Neuronal stem cell (in vitro differentiated cells): ENCODE results near the gene MAML1.

Experiments used
- DNase-seq: peaks from one replicate; pipeline ENCODE4 v3.0.0-alpha.2; 2013; ENCODE audit warnings: low spot score
- H2AFZ ChIP-seq: one replicate; pipeline ENCODE4 v1.6.1; 2013; ENCODE audit warnings: mild to moderate bottlenecking, low read length, inconsistent platforms
- H2AK5ac ChIP-seq: 2 replicates; pipeline ENCODE4 v1.6.1; 2013; ENCODE audit warnings: low read depth, mild to moderate bottlenecking, inconsistent platforms, low read length, moderate library complexity, mixed read lengths
- H2BK120ac ChIP-seq: 2 replicates; pipeline ENCODE4 v1.6.1; 2013; ENCODE audit warnings: low read depth, mild to moderate bottlenecking, inconsistent platforms, low read length, moderate library complexity, mixed read lengths
- H2BK12ac ChIP-seq: one replicate; pipeline ENCODE4 v1.6.1; 2013; ENCODE audit warnings: low read length, inconsistent platforms
- H2BK15ac ChIP-seq: 2 replicates; pipeline ENCODE4 v1.6.1; 2013; ENCODE audit warnings: mild to moderate bottlenecking, low read length, inconsistent platforms, mixed read lengths
- H2BK5ac ChIP-seq: one replicate; pipeline ENCODE4 v1.6.1; 2013; ENCODE audit warnings: inconsistent platforms, mild to moderate bottlenecking, low read length, moderate library complexity
- H3K14ac ChIP-seq: one replicate; pipeline ENCODE4 v1.6.1; 2013; ENCODE audit warnings: low read length, inconsistent platforms
- H3K18ac ChIP-seq: 2 replicates; pipeline ENCODE4 v1.6.1; 2013; ENCODE audit warnings: low read length, inconsistent platforms
- H3K23ac ChIP-seq: 2 replicates; pipeline ENCODE4 v1.6.1; 2013; ENCODE audit warnings: low read depth, mild to moderate bottlenecking, mixed read lengths, low read length, inconsistent platforms; ENCODE audit not compliant: poor library complexity
- H3K27ac ChIP-seq: replicated peaks from 3 replicates; pipeline ENCODE4 v1.5.1; 2013; ENCODE audit warnings: low read length, inconsistent platforms
- H3K27me3 ChIP-seq, 3 experiments: 2 replicates each; pipeline ENCODE4 v1.6.1; 2013; ENCODE audit warnings: low read length in 3 of 3, mild to moderate bottlenecking in 2 of 3, inconsistent platforms in 1 of 3, low read depth in 1 of 3, mixed read lengths in 1 of 3, moderate library complexity in 1 of 3; ENCODE audit not compliant: control insufficient read depth in 3 of 3, insufficient read depth in 3 of 3
- H3K36me3 ChIP-seq, 2 donors: replicated peaks in 1 of 2; 2 replicates each; pipeline ENCODE4 v1.6.1; 2013; ENCODE audit warnings: low read length in 2 of 2; ENCODE audit not compliant: control insufficient read depth in 2 of 2, insufficient read depth in 2 of 2
- H3K4ac ChIP-seq: 2 replicates; pipeline ENCODE4 v1.6.1; 2013; ENCODE audit warnings: inconsistent platforms, mild to moderate bottlenecking, low read length, moderate library complexity
- H3K4me1 ChIP-seq, 2 donors: 1 replicate in 1 of 2; 2 replicates in 1 of 2; pipeline ENCODE4 v1.6.1; 2013; ENCODE audit warnings: low read length in 2 of 2, low read depth in 1 of 2; ENCODE audit not compliant: control insufficient read depth in 2 of 2, insufficient read depth in 1 of 2
- H3K4me2 ChIP-seq: one replicate; pipeline ENCODE4 v1.6.1; 2013; ENCODE audit warnings: mild to moderate bottlenecking, low read length, inconsistent platforms; ENCODE audit not compliant: insufficient read depth, poor library complexity, severe bottlenecking
- H3K4me3 ChIP-seq, 2 donors: 2 replicates each; pipeline ENCODE4 v1.5.1; 2013; ENCODE audit warnings: low read length in 2 of 2, mild to moderate bottlenecking in 2 of 2, inconsistent platforms in 1 of 2, moderate library complexity in 1 of 2
- H3K79me1 ChIP-seq: one replicate; pipeline ENCODE4 v1.6.1; 2013; ENCODE audit warnings: low read depth, mild to moderate bottlenecking, inconsistent platforms, low read length, moderate library complexity
- H3K9ac ChIP-seq: one replicate; pipeline ENCODE4 v1.6.1; 2013; ENCODE audit warnings: mild to moderate bottlenecking, low read depth, low read length, inconsistent platforms; ENCODE audit not compliant: poor library complexity
- H3K9me3 ChIP-seq, 2 donors: replicated peaks in 1 of 2; 2 replicates each; pipeline versions ENCODE3 to v1.6.1; 2013; ENCODE audit warnings: low read length in 2 of 2, mild to moderate bottlenecking in 2 of 2, inconsistent platforms in 1 of 2, low read depth in 1 of 2, mixed read lengths in 1 of 2, moderate library complexity in 1 of 2; ENCODE audit not compliant: control insufficient read depth in 2 of 2, insufficient read depth in 1 of 2
- H4K8ac ChIP-seq: one replicate; pipeline ENCODE4 v1.6.1; 2013; ENCODE audit warnings: low read depth, mild to moderate bottlenecking, inconsistent platforms, low read length, moderate library complexity
- H4K91ac ChIP-seq: one replicate; pipeline ENCODE4 v1.6.1; 2013; ENCODE audit warnings: low read length, low read depth, mild to moderate bottlenecking, inconsistent platforms; ENCODE audit not compliant: poor library complexity
- WGBS, 2 donors: extraction: QIAGEN DNeasy Blood & Tissue Kit; methylation state at CpG; one replicate each; pipeline ENCODE4 v1.1.7; 2013; ENCODE audit warnings: missing lambda C conversion rate in 2 of 2, mixed read lengths in 1 of 2; ENCODE audit not compliant: insufficient read length in 2 of 2, insufficient replicate concordance in 1 of 2; ENCODE audit errors: extremely low coverage in 2 of 2; 5-methylcytosine and 5-hydroxymethylcytosine counted together
- small RNA-seq: library from polyadenylated mRNA; stranded (forward); fragments of <200 nt; extraction: miRNeasy Mini kit (QIAGEN cat#:217004); gene quantifications from one replicate; pipeline ENCODE3, GENCODE V24; 2013; ENCODE audit not compliant: insufficient read depth

Gene MAML1

DNA sequence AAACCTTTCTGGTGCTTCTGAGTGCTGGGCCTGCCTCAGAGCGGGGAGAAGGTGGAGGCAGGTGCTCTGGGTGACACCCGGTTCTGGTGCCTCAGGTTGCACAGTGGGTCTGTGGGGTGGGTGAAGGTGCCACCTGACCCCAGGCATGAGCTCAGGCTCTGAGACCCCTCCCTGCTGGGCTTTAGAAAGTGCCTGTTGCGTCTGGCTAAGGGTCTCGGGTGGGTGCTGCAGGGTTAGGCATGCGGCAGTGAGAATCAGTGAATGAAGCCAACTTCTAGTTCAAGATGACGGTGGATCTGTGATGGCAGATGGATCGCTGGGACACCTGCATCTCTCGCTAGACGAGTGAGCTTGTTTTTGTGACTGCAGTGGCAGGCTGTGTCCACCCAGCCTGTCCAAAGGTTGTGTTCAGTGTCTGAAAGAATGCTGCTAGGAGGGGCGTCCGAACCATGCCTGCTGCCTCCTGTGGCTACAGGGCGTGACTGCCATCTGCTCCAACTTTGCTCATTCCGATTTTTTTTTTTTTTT lies 93.1 kb downstream of the MAML1 start:
- DNase-seq: no peak
- H4K8ac ChIP-seq: no peak overlapping the region
- H3K79me1 ChIP-seq: peaks cover 20% of the 10 kb centered on the region
- H3K23ac ChIP-seq: no peak overlapping the region
- no peak overlapping the region for H3K27ac ChIP-seq
- H3K36me3 ChIP-seq: peaks cover 38 to 83% of the 10 kb centered on the region in 2 donors
- no peak overlapping the region for H2AK5ac ChIP-seq
- no CpG with 5 or more reads among the region's 13 CpGs for WGBS, 2 donors
- no peak overlapping the region for H3K4me3 ChIP-seq
- no peak overlapping the region for H3K4me2 ChIP-seq
- H3K14ac ChIP-seq: no peak overlapping the region
- H2AFZ ChIP-seq: no peak overlapping the region
- peaks cover 2 to 10% of the 10 kb centered on the region in 2 donors for H3K4me1 ChIP-seq
- H2BK15ac ChIP-seq: no peak overlapping the region
- H2BK5ac ChIP-seq: no peak overlapping the region
- H3K4ac ChIP-seq: no peak overlapping the region
- no peak overlapping the region for H2BK120ac ChIP-seq
- H3K9me3 ChIP-seq: peaks cover 4 to 15% of the 10 kb centered on the region in 2 donors
- no peak overlapping the region for H3K9ac ChIP-seq
- no peaks in the 10 kb centered on the region for H3K27me3 ChIP-seq
- H3K18ac ChIP-seq: no peak overlapping the region
- no peak overlapping the region for H4K91ac ChIP-seq
- no peak overlapping the region for H2BK12ac ChIP-seq

Small RNAs within 50 kb of the gene (small RNA-seq; reads per million reads assigned to genes)
- gene MIR1229: 3.5 reads per million
